Left renal pelvis (tissue), 4 donors: Measurements from ENCODE around the gene SYNGR3. TPM values are rescaled to one million over a fixed set of nuclear protein-coding genes. Genes with fewer than 3 reads are reported as not detected.
"Not testable (repeated sequence)": the region's sequence is repeated elsewhere in the genome, so short reads cannot be mapped to it uniquely, and the experiment has no call there.

Source experiments
- DNase-seq, 4 donors: peaks; one replicate each; pipeline ENCODE4 v3.0.0-alpha.2; 2013; ENCODE audit warnings: low read depth in 4 of 4, low spot score in 3 of 4
- polyA plus RNA-seq, 4 donors: library from polyadenylated mRNA; unstranded; fragments of 120-200 nt; gene quantifications; one replicate each; pipeline ENCODE4 v1.2.1, GENCODE V29; 2013; ENCODE audit not compliant: insufficient read length in 4 of 4

SYNGR3 gene
- polyA plus RNA-seq: 1 to 10 TPM; 1.7 to 3.1 (median 1.9) TPM

GRCh38 chr16:1989209-1990100 lies at the start of gene SYNGR3:
TSS of gene SYNGR3 (plus strand) at chr16:1989970. CDS start at chr16:1990103, 133 bp downstream.
- no peak for DNase-seq

DNA sequence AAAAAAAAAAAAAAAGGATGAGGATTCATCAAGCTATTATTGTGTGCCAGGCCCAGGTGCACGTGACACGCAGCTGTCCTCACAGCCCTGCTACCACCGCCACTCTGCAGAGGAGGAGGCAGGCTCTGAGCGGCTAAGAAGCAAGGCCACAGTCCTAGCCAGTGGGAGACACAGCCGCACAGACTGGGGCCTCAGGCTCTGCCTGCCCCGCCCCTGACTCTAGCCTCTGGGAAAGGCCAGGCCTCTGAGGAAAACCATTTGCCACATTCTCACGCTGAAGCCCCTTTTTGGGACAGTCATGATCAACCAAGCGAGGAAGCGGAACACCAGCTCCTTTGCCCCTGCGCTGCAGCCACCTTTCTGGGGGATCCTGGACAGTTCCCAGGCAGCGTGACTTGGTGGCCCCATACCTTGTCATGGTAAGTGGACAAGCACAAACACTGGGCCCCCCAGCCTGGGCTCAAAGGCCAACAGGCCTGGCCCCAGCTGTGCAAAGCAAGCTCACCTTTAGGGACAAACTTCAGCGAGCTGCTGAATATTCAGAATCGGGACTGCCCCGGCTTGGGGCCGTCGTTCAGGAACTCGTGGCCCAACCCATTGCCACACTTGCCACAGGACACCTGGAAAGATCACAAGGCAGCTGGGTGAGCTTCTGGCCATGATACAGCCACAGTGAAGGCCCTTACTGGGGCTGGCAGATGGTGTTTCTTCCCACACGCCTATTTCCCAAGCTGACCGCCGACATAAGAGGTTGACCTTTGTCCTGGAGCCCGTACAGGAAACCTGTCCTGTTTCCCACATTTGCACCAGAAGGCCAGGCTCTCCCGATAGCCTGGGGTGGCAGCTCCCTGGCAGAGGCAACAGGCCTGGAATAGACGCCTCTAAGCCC lies 49.3 kb upstream of the SYNGR3 start:
- no peak for DNase-seq

DNA sequence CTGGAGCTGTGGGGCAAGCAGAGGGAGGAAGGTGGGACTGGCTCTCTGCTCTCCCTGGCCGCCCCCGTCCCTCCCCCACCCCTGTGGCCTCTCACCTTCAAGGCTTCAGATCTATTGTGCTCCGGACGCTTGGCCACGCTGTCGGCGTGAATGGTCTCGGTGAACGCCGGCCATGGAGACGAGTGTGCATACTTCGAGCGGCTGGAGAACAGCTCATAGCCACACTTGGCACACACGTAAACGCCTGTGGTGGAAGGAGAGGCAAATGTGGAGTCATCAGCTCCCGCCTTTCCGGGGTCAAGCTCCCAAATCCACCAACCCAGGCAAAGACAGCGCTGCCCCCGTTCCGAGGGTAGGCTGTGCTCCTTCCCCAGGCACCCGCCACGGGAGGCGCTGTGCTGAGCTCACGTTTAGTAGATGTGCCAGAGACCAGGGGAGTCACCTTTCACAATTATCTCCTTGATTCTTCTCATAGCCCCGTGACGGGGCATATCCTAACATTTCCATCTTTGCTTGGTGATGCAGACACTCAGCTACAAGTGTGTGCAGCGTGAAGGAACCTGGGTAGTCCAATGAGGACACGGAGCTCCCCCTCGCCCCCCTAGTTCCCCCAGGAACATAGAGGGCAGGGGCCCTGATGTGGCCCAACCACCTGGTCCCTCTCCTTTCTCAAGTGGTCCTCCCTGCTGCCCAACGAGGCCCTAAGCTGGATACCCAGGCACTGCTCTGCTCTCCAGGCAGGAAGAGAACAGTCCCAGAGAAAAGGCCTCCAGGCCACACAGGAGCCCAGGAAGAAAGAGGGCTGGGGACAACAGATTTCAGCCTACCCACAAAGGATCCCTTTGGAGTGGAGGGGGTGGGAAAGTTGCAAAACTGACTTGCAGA lies 48.4 kb upstream of the SYNGR3 start:
- no peak for DNase-seq

DNA sequence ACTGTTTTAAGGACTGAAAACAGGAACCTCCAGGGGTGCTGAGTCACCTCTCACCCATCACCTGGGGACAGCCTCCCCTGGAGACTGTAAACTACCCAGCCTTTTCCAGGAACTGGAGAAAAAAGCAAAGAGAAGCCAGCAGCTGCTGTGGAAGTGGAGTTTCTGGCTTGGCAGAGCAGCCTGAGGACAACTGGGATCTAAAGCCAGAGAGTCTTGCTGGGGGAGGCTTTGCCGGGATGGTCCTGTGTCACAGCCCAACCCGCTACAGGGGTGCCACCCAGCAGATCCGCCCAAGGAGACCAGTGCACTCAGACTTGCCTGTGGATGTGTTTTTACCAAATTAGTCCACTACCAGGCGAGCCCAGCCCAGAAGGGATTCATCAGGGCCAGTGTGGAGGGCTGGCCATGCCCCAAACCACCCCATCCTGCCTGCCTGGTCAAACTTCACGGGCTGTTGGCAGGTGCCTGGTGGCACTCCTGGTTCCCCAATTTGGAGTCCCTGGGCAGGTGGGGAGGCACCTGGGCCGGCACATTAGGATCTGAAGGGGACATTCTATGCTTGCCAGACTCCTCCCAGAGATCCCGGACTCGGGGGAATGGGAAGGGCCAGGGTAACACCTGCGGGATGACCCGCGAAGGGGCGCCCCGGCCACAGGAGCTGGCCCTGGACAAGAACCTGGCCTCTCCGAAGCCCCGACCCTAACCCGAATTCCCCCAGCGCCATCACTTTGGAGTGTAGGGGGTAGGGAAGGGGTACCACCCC lies 47.5 kb upstream of the SYNGR3 start:
- no peak for DNase-seq

- peak; percentile 94 to 98 (median 98) for DNase-seq
Measured at GRCh38 chr16:1942810-1943726, 46.7 kb upstream of the SYNGR3 start, which contains the start of gene MSRB1. TSS of gene MSRB1 (minus strand) at chr16:1943199. CDS start at chr16:1943156, 43 bp downstream.

- DNase-seq: no peak
Measured at GRCh38 chr16:1944612-1945199, 45.1 kb upstream of the SYNGR3 start.

- DNase-seq: no peak
Measured at GRCh38 chr16:1945559-1946391, 44.0 kb upstream of the SYNGR3 start.

- DNase-seq: no peak
Measured at GRCh38 chr16:1946495-1947368, 43.0 kb upstream of the SYNGR3 start.

GRCh38 chr16:1947369-1947670 lies 42.5 kb upstream of the SYNGR3 start:
- DNase-seq: no peak

DNA sequence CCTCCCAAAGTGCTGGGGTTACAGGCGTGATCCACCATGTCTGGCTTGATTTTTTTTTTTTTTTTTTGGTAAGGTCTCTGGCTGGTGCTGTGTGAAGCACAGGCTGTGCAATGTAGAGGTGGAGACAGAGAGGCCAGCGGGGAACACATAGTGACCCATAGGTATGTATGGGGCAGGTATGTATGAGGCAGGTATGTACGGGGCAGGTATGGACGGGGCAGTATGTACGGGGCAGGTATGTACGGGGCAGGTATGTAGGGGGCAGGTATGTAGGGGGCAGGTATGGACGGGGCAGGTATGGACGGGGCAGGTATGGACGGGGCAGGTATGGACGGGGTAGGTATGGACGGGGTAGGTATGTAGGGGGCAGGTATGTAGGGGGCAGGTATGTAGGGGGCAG lies 40.3 kb upstream of the SYNGR3 start:
- no peak for DNase-seq

- no peak for DNase-seq
Measured at GRCh38 chr16:1950047-1950446, 39.7 kb upstream of the SYNGR3 start.

DNA sequence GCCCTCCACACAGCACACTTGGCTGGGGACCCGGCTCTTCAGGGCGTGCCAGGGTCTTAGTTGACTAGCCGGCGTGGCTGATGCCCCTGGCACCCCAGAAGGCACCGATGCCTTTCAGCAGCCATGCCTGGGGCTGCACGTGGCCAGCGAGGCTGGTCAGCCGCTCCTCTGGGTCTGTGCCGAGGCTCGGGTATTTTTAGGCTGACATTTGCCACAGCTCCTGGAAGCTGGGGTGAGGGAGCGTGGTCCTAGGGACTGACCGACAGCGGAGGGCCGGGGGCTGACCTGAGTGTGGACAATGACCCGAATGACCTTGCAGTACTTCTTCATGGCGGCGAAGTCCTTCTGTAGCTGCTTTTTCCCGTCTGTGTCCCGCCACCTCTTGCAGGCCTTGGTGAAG lies 39.2 kb upstream of the SYNGR3 start:
- DNase-seq: no peak

GRCh38 chr16:1953734-1954133 lies 36.0 kb upstream of the SYNGR3 start:
- DNase-seq: no peak

DNA sequence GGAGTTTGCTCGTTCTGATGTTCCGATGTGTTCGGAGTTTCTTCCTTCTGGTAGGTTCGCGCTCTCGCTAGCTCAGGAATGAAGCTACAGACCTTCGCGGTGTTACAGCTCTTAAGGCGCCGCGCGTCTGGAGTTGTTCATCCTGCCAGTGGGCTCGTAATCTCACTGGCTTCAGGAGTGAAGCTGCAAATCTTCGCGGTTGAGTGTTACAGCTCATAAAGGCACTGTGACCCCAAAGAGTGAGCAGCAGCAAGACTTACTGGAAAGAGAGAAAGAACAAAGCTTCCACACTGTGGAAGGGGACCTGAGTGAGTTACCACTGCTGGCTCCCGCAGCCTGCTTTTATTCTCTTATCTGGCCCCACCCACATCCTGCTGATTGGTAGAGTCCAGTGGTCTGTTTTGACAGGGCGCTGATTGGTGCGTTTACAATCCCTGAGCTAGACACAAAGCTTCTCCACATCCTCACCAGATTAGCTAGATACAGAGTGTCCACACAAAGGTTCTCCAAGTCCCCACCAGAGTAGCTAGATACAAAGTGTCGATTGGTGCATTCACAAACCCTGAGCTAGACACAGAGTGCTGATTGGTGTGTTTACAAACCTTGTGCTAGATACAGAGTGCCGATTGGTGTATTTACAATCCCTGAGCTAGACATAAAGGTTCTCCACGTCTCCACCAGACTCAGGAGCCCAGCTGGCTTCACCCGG lies 32.2 kb upstream of the SYNGR3 start:
- DNase-seq: not testable (repeated sequence)

- not testable (repeated sequence) for DNase-seq
Measured at GRCh38 chr16:1958143-1958491, 31.7 kb upstream of the SYNGR3 start.

DNA sequence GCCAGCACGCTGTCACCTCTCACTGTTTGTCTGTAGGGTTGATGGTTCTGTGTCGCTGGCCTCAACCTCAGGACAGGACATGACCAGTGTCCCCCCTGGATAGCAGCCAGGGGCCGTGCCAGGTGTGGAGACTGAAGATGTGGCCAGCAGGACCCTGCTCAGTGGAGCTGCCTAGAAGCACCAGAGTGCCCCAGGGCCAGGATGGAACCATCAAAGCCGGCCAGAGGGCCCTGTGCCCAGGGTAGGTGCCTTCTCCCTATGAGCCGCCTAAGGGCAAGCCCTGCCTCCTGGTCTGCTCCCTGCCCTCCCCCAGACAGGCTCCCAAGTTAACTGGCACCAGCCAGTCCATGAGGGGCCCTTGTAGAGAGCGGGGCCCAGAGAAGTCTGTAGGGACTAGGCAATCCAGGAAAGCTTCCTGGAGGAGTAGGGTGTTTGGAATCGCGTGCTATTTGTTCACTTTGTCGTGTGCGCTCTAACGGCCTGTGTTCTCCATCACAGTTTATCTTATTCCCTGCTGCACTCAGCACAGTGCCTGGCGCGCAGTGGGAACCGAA lies 31.0 kb upstream of the SYNGR3 start:
- no peak for DNase-seq
